GM12878 (cell line): ENCODE measurements around the gene DCPS. TPM values are rescaled to one million over a fixed set of nuclear protein-coding genes. Genes with fewer than 3 reads are reported as not detected.
A peak's percentile ranks its signal among the peaks of the same experiment; 100 is the strongest.

Experiments used
- ATAC-seq: fragments of 200-7000 bp; cut with Tn5 transposase; 3 replicates; pipeline ENCODE4 v1.9.1; 2020; ENCODE audit warnings: mild to moderate bottlenecking, moderate library complexity
- BruUV-seq: library from RNA; stranded (reverse); fragments of 400-500 nt; replicated peaks from 2 replicates; lab custom pipeline; 2021; lab: Mats Ljungman, UMichigan
- CTCF ChIA-PET: fragments of 300-600 bp; sonication (Branson Sonifier 250); formaldehyde crosslinking; extraction: SDS; loops from one replicate; lab custom pipeline; 2021; ENCODE audit warnings: inconsistent platforms; lab: Yijun Ruan, JAX
- POLR2A ChIA-PET: fragments of 350-600 bp; formaldehyde crosslinking; extraction: SDS; loops from one replicate; lab custom pipeline; 2021; ENCODE audit warnings: inconsistent platforms; lab: Charles Lee
- RAD21 ChIA-PET: fragments of 300-600 bp; sonication (Branson Sonifier 250); formaldehyde crosslinking; loops from one replicate; lab custom pipeline; 2023; ENCODE audit warnings: antibody characterized with exemption; ENCODE audit not compliant: unreplicated experiment; lab: Charles Lee
- SMC1A ChIA-PET: fragments of 300-600 bp; sonication (Branson Sonifier 250); formaldehyde crosslinking; loops from one replicate; lab custom pipeline; 2023; ENCODE audit not compliant: unreplicated experiment, uncharacterized antibody; lab: Charles Lee
- DNase-seq: peaks from one replicate; pipeline ENCODE4 v3.0.0-alpha.2; 2011; ENCODE audit warnings: low read depth, low spot score
- FAIRE-seq: peaks from 3 replicates; lab custom pipeline; 2011; peaks lifted over from hg19 to GRCh38; lab: Jason Lieb, UNC
- H2AFZ ChIP-seq: 2 replicates; pipeline ENCODE4 v1.6.0; 2011; ENCODE audit warnings: low read depth, low read length, control low read depth; ENCODE audit not compliant: control insufficient read depth
- H3K27ac ChIP-seq: 2 replicates; pipeline ENCODE4 v1.5.1; 2011; ENCODE audit warnings: control low read depth; ENCODE audit not compliant: control insufficient read depth, insufficient read depth
- H3K27me3 ChIP-seq, 2 experiments: replicated peaks in 1 of 2; 2 replicates each; pipeline versions ENCODE4 v1.6.0 to v1.6.1; 2011; ENCODE audit warnings: low read length in 1 of 2; ENCODE audit not compliant: control insufficient read depth in 2 of 2, insufficient read depth in 2 of 2
- H3K36me3 ChIP-seq, 2 experiments: 2 replicates each; pipeline ENCODE4 v1.5.1; 2011; ENCODE audit warnings: low read length in 1 of 2; ENCODE audit not compliant: control insufficient read depth in 2 of 2, insufficient read depth in 2 of 2
- H3K4me1 ChIP-seq: 2 replicates; pipeline ENCODE4 v1.6.1; 2011; ENCODE audit warnings: mild to moderate bottlenecking, low read length, moderate library complexity, mixed read lengths; ENCODE audit not compliant: control insufficient read depth, insufficient read depth
- H3K4me2 ChIP-seq: 2 replicates; pipeline ENCODE4 v1.6.0; 2011; ENCODE audit warnings: control low read depth; ENCODE audit not compliant: control insufficient read depth, insufficient read depth
- H3K4me3 ChIP-seq: fragments of 200-600 bp; sonication (generic); 2 replicates; pipeline ENCODE4 v1.5.1; 2016
- H3K79me2 ChIP-seq: 2 replicates; pipeline ENCODE4 v1.6.0; 2011; ENCODE audit warnings: low read length; ENCODE audit not compliant: control insufficient read depth, insufficient read depth
- H3K9ac ChIP-seq: 2 replicates; pipeline ENCODE4 v1.8.0; 2011; ENCODE audit warnings: low read length, control low read depth, mixed read lengths; ENCODE audit not compliant: control insufficient read depth, insufficient read depth
- H3K9me3 ChIP-seq: replicated peaks from 3 replicates; pipeline ENCODE4 v1.5.1; 2011; ENCODE audit warnings: mild to moderate bottlenecking, low read length; ENCODE audit not compliant: control insufficient read depth, insufficient read depth
- H4K20me1 ChIP-seq: 2 replicates; pipeline ENCODE4 v1.6.0; 2011; ENCODE audit not compliant: control insufficient read depth, insufficient read depth
- BMI1 ChIP-seq: fragments of 450-650 bp; IDR thresholded peaks from 2 replicates; pipeline ENCODE4 v1.6.1; 2016; ENCODE audit warnings: mild to moderate bottlenecking, moderate library complexity, borderline replicate concordance
- EZH2 ChIP-seq: IDR thresholded peaks from 2 replicates; pipeline ENCODE4 v1.6.1; 2012; ENCODE audit warnings: low read depth, mild to moderate bottlenecking, control low read depth, inconsistent platforms, low read length, borderline replicate concordance; ENCODE audit not compliant: control insufficient read depth
- HCFC1 ChIP-seq: fragments of 150-350 bp; IDR thresholded peaks from 2 replicates; pipeline ENCODE4 v1.6.1; 2014; ENCODE audit warnings: low read length
- HDAC2 ChIP-seq: fragments of 200-600 bp; sonication (generic); IDR thresholded peaks from 2 replicates; pipeline ENCODE4 v1.6.1; 2017
- NBN ChIP-seq: fragments of 450-650 bp; IDR thresholded peaks from 2 replicates; pipeline ENCODE4 v1.6.1; 2016
- NFIC ChIP-seq: IDR thresholded peaks from 2 replicates; pipeline ENCODE4 v1.6.1; 2012; ENCODE audit warnings: low read depth, mild to moderate bottlenecking, inconsistent platforms, low read length, moderate library complexity
- NR2F1 ChIP-seq: fragments of 450-650 bp; conservative IDR thresholded peaks from 2 replicates; pipeline ENCODE4 v1.6.1; 2017; ENCODE audit warnings: mild to moderate bottlenecking
- PML ChIP-seq: IDR thresholded peaks from 2 replicates; pipeline ENCODE4 v1.6.1; 2012; ENCODE audit warnings: low read length, inconsistent platforms
- POLR2AphosphoS2 ChIP-seq: IDR thresholded peaks from 2 replicates; pipeline ENCODE4 v1.6.1; 2011; ENCODE audit warnings: low read depth, mild to moderate bottlenecking, low read length, improper control_type of control experiment, moderate library complexity
- RELA ChIP-seq: fragments of 450-650 bp; IDR thresholded peaks from 2 replicates; pipeline ENCODE4 v1.8.0; 2014; ENCODE audit warnings: borderline replicate concordance; ENCODE audit not compliant: partially characterized antibody
- SREBF1 ChIP-seq: IDR thresholded peaks from 2 replicates; pipeline ENCODE4 v1.6.1; 2012; ENCODE audit warnings: mild to moderate bottlenecking, low read length
- WGBS: methylation state at CpG from one replicate; pipeline ENCODE4 v1.1.6; 2016; ENCODE audit warnings: low lambda C conversion rate; ENCODE audit not compliant: insufficient replicate concordance, insufficient coverage; ENCODE audit errors: missing lambda C conversion rate; 5-methylcytosine and 5-hydroxymethylcytosine counted together
- in situ Hi-C: fragments of 300-500 bp; cut with MboI; formaldehyde crosslinking; loops from 9 replicates; pipeline ENCODE4 v1.14.3; 2018; ENCODE audit warnings: mixed read lengths
- intact Hi-C: fragments of 100-400 bp; cut with micrococcal nuclease; formaldehyde crosslinking; loops from one replicate; pipeline ENCODE4 v1.14.2; 2022; ENCODE audit not compliant: unreplicated experiment
- polyA plus RNA-seq, 11 experiments: library from polyadenylated mRNA; depleted of rRNA in 4 of 11; unstranded in 6 of 11; stranded (reverse) in 5 of 11; fragments of >200 nt; fragmentation: Nextera tagmentation in 4 of 11; fragmentation: Illumina TruSeq in 1 of 11; extraction: Ambion mirVana in 4 of 11; extraction: Trizol in 1 of 11; gene quantifications; 1 replicate in 1 of 11; 2 replicates in 10 of 11; pipeline versions ENCODE4 v1.2.1 to v1.2.3, GENCODE V29; 2011 to 2016; ENCODE audit warnings: inconsistent platforms in 2 of 11, missing spikeins in 2 of 11, low read depth in 1 of 11
- total RNA-seq, 4 experiments: library from RNA; depleted of rRNA in 3 of 4; stranded (reverse); fragments of >200 nt in 3 of 4; fragmentation: Illumina TruSeq in 1 of 4; extraction: Trizol in 1 of 4; gene quantifications; 2 replicates each; pipeline versions ENCODE4 v1.2.1 to v1.2.3, GENCODE V29; 2013 to 2021
- TF ChIP-seq, protein P1 (sequence below): IDR thresholded peaks from 2 replicates; pipeline ENCODE4 v1.6.1; 2011; ENCODE audit warnings: mild to moderate bottlenecking, low read depth, low read length, moderate library complexity; ENCODE audit not compliant: insufficient replicate concordance
- TF ChIP-seq, protein P2 (sequence below): IDR thresholded peaks from 2 replicates; pipeline ENCODE4 v1.6.1; 2012; ENCODE audit warnings: low read depth, low read length, improper control_type of control experiment

The DCPS gene
- total and polyA plus RNA-seq, 10 of the 15 experiments (the other 5 are each of a cell fraction or from before 2014, with no cell fraction given): 23.5 to 101 (median 67.4) TPM

DNA sequence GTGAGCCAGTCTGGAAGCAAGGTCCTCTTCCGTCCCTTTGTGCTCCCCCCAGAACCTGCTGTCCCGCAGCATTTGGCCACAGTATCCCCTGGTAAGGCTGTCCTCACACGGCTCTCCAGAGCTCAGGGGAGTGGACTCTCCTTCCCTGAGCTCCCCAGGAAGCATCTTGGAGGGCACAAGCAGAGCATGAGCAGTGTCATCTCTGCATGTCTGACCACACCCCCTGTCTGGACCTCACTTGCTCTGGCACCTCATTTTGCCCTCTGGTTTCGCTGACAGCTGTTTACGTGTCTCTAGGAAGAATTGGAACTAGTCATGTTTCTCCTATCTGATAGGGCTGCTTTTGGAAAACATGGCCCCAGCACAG is 15.5 kb downstream of the DCPS start:
- TF ChIP-seq NBN (no peak), NFIC (no peak), BMI1 (no peak), EZH2 (no peak), HDAC2 (no peak), HCFC1 (no peak), SREBF1 (no peak), NR2F1 (no peak), PML (no peak), RELA (no peak), POLR2AphosphoS2 (no peak)
- TF ChIP-seq, protein P1, sequence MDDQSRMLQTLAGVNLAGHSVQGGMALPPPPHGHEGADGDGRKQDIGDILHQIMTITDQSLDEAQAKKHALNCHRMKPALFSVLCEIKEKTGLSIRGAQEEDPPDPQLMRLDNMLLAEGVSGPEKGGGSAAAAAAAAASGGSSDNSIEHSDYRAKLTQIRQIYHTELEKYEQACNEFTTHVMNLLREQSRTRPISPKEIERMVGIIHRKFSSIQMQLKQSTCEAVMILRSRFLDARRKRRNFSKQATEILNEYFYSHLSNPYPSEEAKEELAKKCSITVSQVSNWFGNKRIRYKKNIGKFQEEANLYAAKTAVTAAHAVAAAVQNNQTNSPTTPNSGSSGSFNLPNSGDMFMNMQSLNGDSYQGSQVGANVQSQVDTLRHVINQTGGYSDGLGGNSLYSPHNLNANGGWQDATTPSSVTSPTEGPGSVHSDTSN: no peak
- TF ChIP-seq, protein P2, sequence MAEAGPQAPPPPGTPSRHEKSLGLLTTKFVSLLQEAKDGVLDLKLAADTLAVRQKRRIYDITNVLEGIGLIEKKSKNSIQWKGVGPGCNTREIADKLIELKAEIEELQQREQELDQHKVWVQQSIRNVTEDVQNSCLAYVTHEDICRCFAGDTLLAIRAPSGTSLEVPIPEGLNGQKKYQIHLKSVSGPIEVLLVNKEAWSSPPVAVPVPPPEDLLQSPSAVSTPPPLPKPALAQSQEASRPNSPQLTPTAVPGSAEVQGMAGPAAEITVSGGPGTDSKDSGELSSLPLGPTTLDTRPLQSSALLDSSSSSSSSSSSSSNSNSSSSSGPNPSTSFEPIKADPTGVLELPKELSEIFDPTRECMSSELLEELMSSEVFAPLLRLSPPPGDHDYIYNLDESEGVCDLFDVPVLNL: no peak
- TF ChIP-seq, all 136 proteins: peak for 0
- FAIRE-seq (no peak), DNase-seq (no peak), ATAC-seq (no peak)
- ChIA-PET CTCF (interaction anchor here (0.6 to 5.3 kb wide), 4 partner anchors 9 to 208 kb away, joined by 3 to 31 read pairs (median 17); no protein-coding TSS in a partner anchor), POLR2A (interaction anchor here (0.7 kb wide), 1 partner anchor 51 kb away, joined by 3 read pairs; no protein-coding TSS in a partner anchor), RAD21 (interaction anchor here (1.3 to 2.5 kb wide), 3 partner anchors 9 to 161 kb away, joined by 3 to 11 read pairs (median 9); no protein-coding TSS in a partner anchor), SMC1A (interaction anchor here (1.2 to 2.6 kb wide), 6 partner anchors 9 to 161 kb away, joined by 3 to 13 read pairs (median 8); no protein-coding TSS in a partner anchor)
- no peak overlapping the region for H3K4me2 ChIP-seq
- H3K27ac ChIP-seq: peak overlapping the region; percentile 71; the same call in 1 of the 2 replicates
- peaks cover 26% of the 10 kb centered on the region for H3K4me1 ChIP-seq
- H2AFZ ChIP-seq: no peak overlapping the region
- no TSS peak for BruUV-seq
- H3K79me2 ChIP-seq: peaks cover 4% of the 10 kb centered on the region
- no peaks in the 10 kb centered on the region; the same call in none of the 3 replicates for H3K9me3 ChIP-seq
- no peaks in the 10 kb centered on the region for H3K27me3 ChIP-seq
- in situ Hi-C loops (no loop called here), intact Hi-C loops (loop anchor here (10.0 kb wide), 3 partner anchors 385 to 665 kb away; no protein-coding TSS in a partner anchor)
- H3K36me3 ChIP-seq: peaks cover 0 to 6% of the 10 kb centered on the region in 2 experiments
- H4K20me1 ChIP-seq: peaks cover 3% of the 10 kb centered on the region; the same call in 1 of the 2 replicates
- H3K4me3 ChIP-seq: no peak overlapping the region
- WGBS: 95% methylated on average over 5 of the region's 5 CpGs
- no peak overlapping the region for H3K9ac ChIP-seq
